ENCODE data around the gene PNPLA7. TPM values are rescaled to one million over a fixed set of nuclear protein-coding genes. Genes with fewer than 3 reads are reported as not detected.

Gene PNPLA7
- total RNA-seq, 2 experiments from 2014 or later: 5.6 to 7.0 TPM

DNA sequence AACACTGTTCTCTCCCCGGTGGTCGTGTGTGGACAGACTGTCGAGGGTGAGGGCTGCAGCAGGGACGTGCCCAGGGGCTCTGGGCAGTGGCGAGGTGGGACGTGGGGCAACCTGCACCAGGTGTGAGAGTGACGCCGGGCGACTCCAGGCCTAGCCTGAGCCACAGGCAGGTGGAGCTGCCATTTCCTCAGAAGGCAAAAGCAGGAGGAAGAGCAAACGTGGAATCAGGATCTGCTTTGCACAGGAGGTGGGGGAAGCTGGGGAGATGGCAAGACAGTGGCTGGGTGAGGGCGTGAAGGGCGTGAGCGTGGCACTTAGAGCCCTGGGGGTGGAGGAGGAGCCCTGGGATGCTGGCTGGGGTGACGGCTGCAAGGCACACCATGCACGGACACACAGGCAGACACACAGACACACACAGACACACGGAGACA lies 51.5 kb downstream of the PNPLA7 start:
- no peaks in the 10 kb centered on the region for H3K36me3 Mint-ChIP-seq
- ATAC-seq (ENCODE audit: low read depth) (no peak), DNase-seq (no peak)
- POLR2A ChIA-PET: no interaction called here
- H3K4me3 Mint-ChIP-seq: no peak overlapping the region
- peaks cover 7% of the 10 kb centered on the region for H3K4me1 Mint-ChIP-seq
- H3K9me3 Mint-ChIP-seq: peaks cover 4% of the 10 kb centered on the region
- no peak overlapping the region for H3K27ac Mint-ChIP-seq
- H3K27me3 Mint-ChIP-seq: peaks cover 3% of the 10 kb centered on the region

GRCh38 chr9:137497921-137498719 lies 52.1 kb downstream of the PNPLA7 start:
- ATAC-seq (ENCODE audit: low read depth) (no peak), DNase-seq (no peak)
- Mint-ChIP-seq H3K4me3 (no peak overlapping the region), H3K9me3 (peaks cover 4% of the 10 kb centered on the region), H3K36me3 (no peaks in the 10 kb centered on the region), H3K27ac (no peak overlapping the region), H3K27me3 (peaks cover 2% of the 10 kb centered on the region), H3K4me1 (peaks cover 6% of the 10 kb centered on the region)
- POLR2A ChIA-PET: interaction anchor here (0.6 kb wide), 1 partner anchor 204 kb away, joined by 3 read pairs; no protein-coding TSS in a partner anchor

GRCh38 chr9:137496601-137497375 lies 53.4 kb downstream of the PNPLA7 start:
- no peak overlapping the region for H3K27ac Mint-ChIP-seq
- H3K9me3 Mint-ChIP-seq: no peaks in the 10 kb centered on the region
- POLR2A ChIA-PET: interaction anchor here (1.7 kb wide), 1 partner anchor 35 kb away, joined by 4 read pairs; no protein-coding TSS in a partner anchor
- DNase-seq (no peak), ATAC-seq (ENCODE audit: low read depth) (no peak)
- H3K36me3 Mint-ChIP-seq: no peaks in the 10 kb centered on the region
- H3K27me3 Mint-ChIP-seq: no peaks in the 10 kb centered on the region
- H3K4me1 Mint-ChIP-seq: peaks cover 5% of the 10 kb centered on the region
- no peak overlapping the region for H3K4me3 Mint-ChIP-seq

DNA sequence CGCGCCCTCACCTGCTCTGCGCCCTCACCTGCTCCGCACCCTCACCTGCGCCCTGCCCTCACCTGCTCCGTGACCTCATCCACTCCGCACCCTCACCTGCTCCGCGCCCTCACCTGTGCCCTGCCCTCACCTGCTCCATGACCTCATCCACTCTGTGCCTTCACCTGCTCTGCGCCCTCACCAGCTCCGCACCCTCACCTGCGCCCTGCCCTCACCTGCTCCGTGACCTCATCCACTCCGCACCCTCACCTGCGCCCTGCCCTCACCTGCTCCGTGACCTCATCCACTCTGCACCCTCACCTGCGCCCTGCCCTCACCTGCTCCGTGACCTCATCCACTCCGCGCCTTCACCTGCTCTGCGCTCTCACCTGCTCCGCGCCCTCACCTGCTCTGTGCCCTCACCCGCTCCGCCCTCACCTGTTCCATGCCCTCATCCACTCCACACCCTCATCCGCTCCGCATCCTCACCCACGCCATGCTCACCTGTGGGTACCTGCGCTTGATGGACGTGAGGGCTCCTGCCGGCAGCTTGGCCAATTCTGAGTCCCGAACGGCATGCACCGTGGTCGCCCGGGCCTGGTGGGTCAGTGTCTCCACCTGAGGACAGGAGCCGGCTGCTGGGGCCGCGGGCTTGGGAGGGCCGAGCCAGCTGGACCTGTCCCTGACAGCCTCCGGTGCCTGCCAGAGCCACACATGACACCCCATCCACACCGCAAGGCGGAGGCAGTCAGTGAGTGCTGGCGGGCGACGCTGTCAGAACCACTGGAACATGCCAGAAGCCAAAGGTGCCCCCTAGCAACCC lies 55.5 kb downstream of the PNPLA7 start:
- Mint-ChIP-seq H3K27ac (peak overlapping the region; percentile 34), H3K4me1 (peaks cover 10% of the 10 kb centered on the region), H3K36me3 (no peaks in the 10 kb centered on the region), H3K27me3 (no peaks in the 10 kb centered on the region), H3K4me3 (no peak overlapping the region), H3K9me3 (no peaks in the 10 kb centered on the region)
- ATAC-seq (ENCODE audit: low read depth) (no peak), DNase-seq (no peak)
- POLR2A ChIA-PET: no interaction called here

DNA sequence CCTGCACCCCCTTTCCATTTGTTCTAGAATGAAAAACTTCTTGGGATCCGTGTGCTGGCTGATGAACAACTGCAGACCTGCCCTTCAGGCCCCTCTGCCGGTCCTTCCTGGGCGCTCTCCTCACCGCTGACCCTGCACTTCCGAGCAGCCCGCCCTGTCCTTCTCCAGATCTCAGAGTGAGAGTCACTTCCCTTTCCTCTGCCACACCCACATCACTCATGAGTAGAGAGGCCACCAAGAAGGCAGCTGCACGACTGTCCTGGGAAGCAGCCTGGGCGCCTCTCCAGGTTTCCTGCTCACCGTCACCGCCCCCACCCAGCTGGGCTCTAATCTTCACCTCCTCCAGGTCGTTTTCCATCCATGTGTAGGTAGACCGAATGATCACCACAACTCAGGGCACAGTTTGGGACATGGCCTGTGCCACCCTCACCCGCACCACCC lies 56.1 kb downstream of the PNPLA7 start:
- H3K4me1 Mint-ChIP-seq: peaks cover 10% of the 10 kb centered on the region
- no peak overlapping the region for H3K4me3 Mint-ChIP-seq
- no peaks in the 10 kb centered on the region for H3K9me3 Mint-ChIP-seq
- ATAC-seq (ENCODE audit: low read depth) (no peak), DNase-seq (no peak)
- no peaks in the 10 kb centered on the region for H3K27me3 Mint-ChIP-seq
- H3K27ac Mint-ChIP-seq: peak overlapping the region; percentile 51
- POLR2A ChIA-PET: no interaction called here
- no peaks in the 10 kb centered on the region for H3K36me3 Mint-ChIP-seq

- no peak overlapping the region for H3K4me3 Mint-ChIP-seq
- no peak for ATAC-seq (ENCODE audit: low read depth)
- POLR2A ChIA-PET: no interaction called here
- H3K36me3 Mint-ChIP-seq: no peaks in the 10 kb centered on the region
- H3K9me3 Mint-ChIP-seq: no peaks in the 10 kb centered on the region
- no peak for DNase-seq
- H3K27me3 Mint-ChIP-seq: no peaks in the 10 kb centered on the region
- H3K27ac Mint-ChIP-seq: no peak overlapping the region
- H3K4me1 Mint-ChIP-seq: peaks cover 10% of the 10 kb centered on the region
These were observed 56.7 kb downstream of the PNPLA7 start for GRCh38 chr9:137493364-137494103.

GRCh38 chr9:137492464-137493363 lies 57.5 kb downstream of the PNPLA7 start:
- Mint-ChIP-seq H3K4me1 (peaks cover 10% of the 10 kb centered on the region), H3K27me3 (no peaks in the 10 kb centered on the region), H3K36me3 (no peaks in the 10 kb centered on the region), H3K27ac (no peak overlapping the region), H3K4me3 (no peak overlapping the region), H3K9me3 (no peaks in the 10 kb centered on the region)
- POLR2A ChIA-PET: no interaction called here
- ATAC-seq (ENCODE audit: low read depth) (peak; percentile 54), DNase-seq (no peak)

- H3K27me3 Mint-ChIP-seq: no peaks in the 10 kb centered on the region
- H3K36me3 Mint-ChIP-seq: no peaks in the 10 kb centered on the region
- H3K4me1 Mint-ChIP-seq: peaks cover 10% of the 10 kb centered on the region
- POLR2A ChIA-PET: no interaction called here
- no peak overlapping the region for H3K4me3 Mint-ChIP-seq
- DNase-seq: no peak
- no peak for ATAC-seq (ENCODE audit: low read depth)
- H3K27ac Mint-ChIP-seq: no peak overlapping the region
- no peaks in the 10 kb centered on the region for H3K9me3 Mint-ChIP-seq
These were observed 58.3 kb downstream of the PNPLA7 start for GRCh38 chr9:137491735-137492432.

- DNase-seq: no peak
- POLR2A ChIA-PET: no interaction called here
- H3K27ac Mint-ChIP-seq: no peak overlapping the region
- no peaks in the 10 kb centered on the region for H3K36me3 Mint-ChIP-seq
- ATAC-seq (ENCODE audit: low read depth): peak; percentile 14
- H3K9me3 Mint-ChIP-seq: no peaks in the 10 kb centered on the region
- no peak overlapping the region for H3K4me3 Mint-ChIP-seq
- H3K27me3 Mint-ChIP-seq: no peaks in the 10 kb centered on the region
- peaks cover 10% of the 10 kb centered on the region for H3K4me1 Mint-ChIP-seq
These were observed 59.5 kb downstream of the PNPLA7 start for GRCh38 chr9:137490532-137491186.

- H3K4me3 Mint-ChIP-seq: no peak overlapping the region
- no peaks in the 10 kb centered on the region for H3K9me3 Mint-ChIP-seq
- POLR2A ChIA-PET: no interaction called here
- no peak for DNase-seq
- H3K36me3 Mint-ChIP-seq: no peaks in the 10 kb centered on the region
- no peak overlapping the region for H3K27ac Mint-ChIP-seq
- no peak for ATAC-seq (ENCODE audit: low read depth)
- no peaks in the 10 kb centered on the region for H3K27me3 Mint-ChIP-seq
- peaks cover 8% of the 10 kb centered on the region for H3K4me1 Mint-ChIP-seq
These were observed 61.3 kb downstream of the PNPLA7 start for GRCh38 chr9:137488906-137489305.

DNA sequence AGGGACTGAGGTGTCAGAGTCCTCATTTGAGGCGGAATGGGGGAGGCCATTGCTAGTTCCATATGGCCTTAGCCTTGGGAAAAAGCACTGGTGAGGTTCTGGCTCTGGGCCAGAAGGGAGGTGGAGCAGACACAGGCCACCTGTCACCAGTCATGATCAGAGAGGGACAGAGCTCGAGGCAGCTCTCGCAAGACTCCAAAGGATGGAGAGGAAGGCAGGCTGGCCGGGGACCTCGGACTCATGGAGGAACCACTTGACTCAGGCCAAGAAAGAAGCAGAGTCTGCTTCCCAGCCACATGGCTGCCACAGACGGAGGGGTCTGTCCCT lies 61.9 kb downstream of the PNPLA7 start:
- DNase-seq (no peak), ATAC-seq (ENCODE audit: low read depth) (no peak)
- Mint-ChIP-seq H3K4me1 (peaks cover 8% of the 10 kb centered on the region), H3K27ac (no peak overlapping the region), H3K27me3 (no peaks in the 10 kb centered on the region), H3K9me3 (no peaks in the 10 kb centered on the region), H3K4me3 (no peak overlapping the region), H3K36me3 (no peaks in the 10 kb centered on the region)
- POLR2A ChIA-PET: no interaction called here
